ENCODE data around the gene PACRG. TPM values are rescaled to one million over a fixed set of nuclear protein-coding genes. Genes with fewer than 3 reads are reported as not detected.

Gene PACRG
- total and polyA plus RNA-seq, 2 of the 8 experiments (the other 6 are each of a cell fraction or from before 2014, with no cell fraction given): 0.44 to 0.54 TPM

DNA sequence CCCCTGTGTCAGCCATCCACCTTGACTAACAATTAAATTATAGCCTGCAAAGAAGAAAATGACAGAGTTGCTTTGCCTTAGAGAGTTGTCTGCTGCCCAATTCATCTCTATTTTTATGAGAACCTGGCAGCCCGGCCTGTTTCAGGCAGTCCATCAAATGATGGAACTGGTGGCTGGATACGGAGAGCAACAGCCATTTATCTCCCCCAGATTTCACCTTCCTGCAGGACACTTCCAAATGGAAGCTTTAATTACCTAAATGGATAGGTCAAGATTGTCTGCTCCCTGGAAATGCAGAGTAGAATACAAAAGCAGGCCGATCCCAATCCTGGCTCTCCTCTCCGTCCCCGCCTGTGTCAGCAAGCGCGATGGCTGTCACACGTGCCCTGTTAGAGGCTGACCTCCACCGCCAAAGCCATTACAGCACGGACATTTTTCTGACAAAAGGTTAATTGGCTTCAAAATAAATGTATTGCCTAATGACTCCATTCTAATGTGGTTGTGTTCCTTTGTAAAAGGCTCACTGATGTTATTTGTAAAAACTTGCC is 86.7 kb downstream of the PACRG start (continued):
- TF ChIP-seq CHD7 (IDR thresholded peaks at IDR 0.05; ENCODE audit: insufficient replicate concordance, low read length) (no peak), SIN3A (conservative IDR thresholded peaks at IDR 0.05 in 1 of 2, IDR thresholded peaks at IDR 0.05 in 1 of 2; ENCODE audit: low read depth in 1 of 2, low read length in 2 of 2) (no peak), RBBP5 (IDR thresholded peaks at IDR 0.05; ENCODE audit: borderline replicate concordance, low read depth, low read length) (no peak), CEBPB (IDR thresholded peaks at IDR 0.05; ENCODE audit: low read depth, low read length) (no peak), TCF12 (IDR thresholded peaks at IDR 0.05; ENCODE audit: low read depth, low read length) (no peak), BACH1 (IDR thresholded peaks at IDR 0.05; ENCODE audit: low read length) (no peak), CTCF (IDR thresholded peaks at IDR 0.05; ENCODE audit: control extremely low read depth in 1 of 3, insufficient read depth in 1 of 3, low read depth in 1 of 3, low read length in 3 of 3) (no peak)
